Astrocyte (in vitro differentiated cells and primary cell): ENCODE measurements around the gene LNPK. TPM values are rescaled to one million over a fixed set of nuclear protein-coding genes. Genes with fewer than 3 reads are reported as not detected.

Experiments used
- DNase-seq: peaks from one replicate; pipeline ENCODE4 v3.0.0-alpha.2; 2010; ENCODE audit warnings: low read depth
- FAIRE-seq: peaks from 2 replicates; lab custom pipeline; 2011; peaks lifted over from hg19 to GRCh38; lab: Jason Lieb, UNC
- H2AFZ ChIP-seq: 2 replicates; pipeline ENCODE4 v1.6.0; 2012; ENCODE audit warnings: low read depth, low read length, inconsistent platforms
- H3K27ac ChIP-seq: 2 replicates; pipeline ENCODE4 v1.5.1; 2011; ENCODE audit warnings: low read depth, low read length, inconsistent platforms
- H3K27me3 ChIP-seq: 2 replicates; pipeline ENCODE4 v1.6.0; 2011; ENCODE audit warnings: low read length, inconsistent platforms; ENCODE audit not compliant: insufficient read depth
- H3K36me3 ChIP-seq: 2 replicates; pipeline ENCODE4 v1.5.1; 2011; ENCODE audit warnings: low read length, inconsistent platforms; ENCODE audit not compliant: insufficient read depth
- H3K4me1 ChIP-seq: 2 replicates; pipeline ENCODE4 v1.5.1; 2011; ENCODE audit warnings: low read length, inconsistent platforms; ENCODE audit not compliant: insufficient read depth
- H3K4me2 ChIP-seq: 2 replicates; pipeline ENCODE4 v1.6.0; 2012; ENCODE audit warnings: low read length, inconsistent platforms
- H3K4me3 ChIP-seq: 2 replicates; pipeline ENCODE4 v1.5.1; 2011; ENCODE audit warnings: low read depth, mild to moderate bottlenecking, low read length, inconsistent platforms; ENCODE audit not compliant: insufficient read depth
- H3K79me2 ChIP-seq: 2 replicates; pipeline ENCODE4 v1.6.0; 2012; ENCODE audit warnings: mild to moderate bottlenecking, low read length, inconsistent platforms; ENCODE audit not compliant: insufficient read depth
- H3K9ac ChIP-seq: 2 replicates; pipeline ENCODE4 v1.6.0; 2012; ENCODE audit warnings: mild to moderate bottlenecking, low read length, inconsistent platforms
- H3K9me3 ChIP-seq: 2 replicates; pipeline ENCODE4 v1.5.1; 2012; ENCODE audit warnings: low read depth, mild to moderate bottlenecking, low read length, inconsistent platforms; ENCODE audit not compliant: insufficient read depth
- H4K20me1 ChIP-seq: 2 replicates; pipeline ENCODE4 v1.6.0; 2012; ENCODE audit warnings: low read length, inconsistent platforms; ENCODE audit not compliant: insufficient read depth
- H3K27ac Mint-ChIP-seq: one replicate; pipeline ENCODE4 v1.8.0; 2021; ENCODE audit warnings: mild to moderate bottlenecking, mixed read lengths; ENCODE audit not compliant: unreplicated experiment
- H3K27me3 Mint-ChIP-seq: one replicate; pipeline ENCODE4 v1.8.0; 2021; ENCODE audit warnings: low read depth, mixed read lengths; ENCODE audit not compliant: unreplicated experiment
- H3K36me3 Mint-ChIP-seq: one replicate; pipeline ENCODE4 v1.8.0; 2021; ENCODE audit warnings: low read depth, mixed read lengths; ENCODE audit not compliant: unreplicated experiment
- H3K4me1 Mint-ChIP-seq: one replicate; pipeline ENCODE4 v1.8.0; 2021; ENCODE audit warnings: low read depth, mixed read lengths; ENCODE audit not compliant: unreplicated experiment
- H3K4me3 Mint-ChIP-seq: one replicate; pipeline ENCODE4 v1.8.0; 2021; ENCODE audit warnings: mild to moderate bottlenecking, moderate library complexity, mixed read lengths; ENCODE audit not compliant: unreplicated experiment
- H3K9me3 Mint-ChIP-seq: one replicate; pipeline ENCODE4 v1.8.0; 2021; ENCODE audit warnings: mild to moderate bottlenecking, mixed read lengths; ENCODE audit not compliant: unreplicated experiment
- CTCF ChIP-seq: IDR thresholded peaks from 2 replicates; pipeline ENCODE4 v1.5.1; 2011; ENCODE audit warnings: low read depth, mild to moderate bottlenecking, inconsistent platforms, low read length, moderate library complexity; ENCODE audit not compliant: insufficient read depth
- EZH2 ChIP-seq: IDR thresholded peaks from 2 replicates; pipeline ENCODE4 v1.6.1; 2012; ENCODE audit warnings: mild to moderate bottlenecking, low read length, inconsistent platforms; ENCODE audit not compliant: insufficient read depth
- total RNA-seq: library from RNA; stranded (reverse); gene quantifications from 2 replicates; pipeline ENCODE4 v1.2.1, GENCODE V29; 2021

LNPK gene
- total RNA-seq, 1 donor from 2014 or later = 34.8 TPM

GRCh38 chr2:175973373-175973772 is 28.7 kb downstream of the LNPK start:
- no peaks in the 10 kb centered on the region for H3K79me2 ChIP-seq
- Mint-ChIP-seq H3K27me3 (no peaks in the 10 kb centered on the region), H3K4me1 (peaks cover 5% of the 10 kb centered on the region), H3K36me3 (peaks cover 1% of the 10 kb centered on the region), H3K27ac (no peak overlapping the region), H3K9me3 (no peaks in the 10 kb centered on the region), H3K4me3 (no peak overlapping the region)
- no peak overlapping the region for H3K27ac ChIP-seq
- H3K4me1 ChIP-seq = peaks cover 3% of the 10 kb centered on the region
- no peaks in the 10 kb centered on the region for H3K9me3 ChIP-seq
- TF ChIP-seq EZH2 (no peak), CTCF (no peak)
- DNase-seq = no peak
- no peaks in the 10 kb centered on the region for H3K27me3 ChIP-seq
- H4K20me1 ChIP-seq = no peaks in the 10 kb centered on the region
- H3K36me3 ChIP-seq = peaks cover 7% of the 10 kb centered on the region
- H3K4me2 ChIP-seq = no peak overlapping the region
- H3K4me3 ChIP-seq = no peak overlapping the region
- peak; percentile 20 for FAIRE-seq
- H2AFZ ChIP-seq = no peak overlapping the region
- H3K9ac ChIP-seq = no peak overlapping the region

- Histone ChIP-seq H3K27me3 (no peaks in the 10 kb centered on the region), H3K4me2 (no peak overlapping the region), H2AFZ (no peak overlapping the region), H3K79me2 (no peaks in the 10 kb centered on the region), H3K9me3 (no peaks in the 10 kb centered on the region), H4K20me1 (no peaks in the 10 kb centered on the region), H3K27ac (no peak overlapping the region), H3K9ac (no peak overlapping the region), H3K4me1 (no peaks in the 10 kb centered on the region), H3K36me3 (peaks cover 5% of the 10 kb centered on the region), H3K4me3 (no peak overlapping the region)
- Mint-ChIP-seq H3K36me3 (peaks cover 4% of the 10 kb centered on the region), H3K27ac (no peak overlapping the region), H3K4me1 (no peaks in the 10 kb centered on the region), H3K9me3 (peaks cover 2% of the 10 kb centered on the region), H3K27me3 (no peaks in the 10 kb centered on the region), H3K4me3 (no peak overlapping the region)
- FAIRE-seq = no peak
- no peak for DNase-seq
- TF ChIP-seq EZH2 = no peak
Observed at GRCh38 chr2:175966839-175967238, 35.2 kb downstream of the LNPK start.

- H3K27me3 ChIP-seq = no peaks in the 10 kb centered on the region
- TF ChIP-seq EZH2 (no peak), CTCF (no peak)
- H3K9me3 ChIP-seq = no peaks in the 10 kb centered on the region
- Mint-ChIP-seq H3K27me3 (no peaks in the 10 kb centered on the region), H3K9me3 (peaks cover 2% of the 10 kb centered on the region), H3K4me3 (no peak overlapping the region), H3K36me3 (peaks cover 9% of the 10 kb centered on the region), H3K27ac (no peak overlapping the region), H3K4me1 (no peaks in the 10 kb centered on the region)
- no peak overlapping the region for H3K4me3 ChIP-seq
- peaks cover 5% of the 10 kb centered on the region for H3K36me3 ChIP-seq
- no peak overlapping the region for H2AFZ ChIP-seq
- no peak overlapping the region for H3K27ac ChIP-seq
- no peaks in the 10 kb centered on the region for H4K20me1 ChIP-seq
- DNase-seq (no peak), FAIRE-seq (no peak)
- H3K4me2 ChIP-seq = no peak overlapping the region
- H3K4me1 ChIP-seq = no peaks in the 10 kb centered on the region
- H3K9ac ChIP-seq = no peak overlapping the region
- no peaks in the 10 kb centered on the region for H3K79me2 ChIP-seq
Observed at GRCh38 chr2:175965773-175966172, 36.3 kb downstream of the LNPK start.
